GM23338 (cell line): Measurements from ENCODE around the gene MCTP1. TPM values are rescaled to one million over a fixed set of nuclear protein-coding genes. Genes with fewer than 3 reads are reported as not detected.

Source experiments
- ATAC-seq: fragments of 200-7000 bp; cut with Tn5 transposase; 3 replicates; pipeline ENCODE4 v1.9.1; 2020
- DNase-seq: peaks from one replicate; pipeline ENCODE4 v3.0.0-alpha.2; 2015; ENCODE audit warnings: low spot score
- H2AFZ ChIP-seq: fragments of 200-600 bp; sonication (generic); 2 replicates; pipeline ENCODE4 v1.8.0; 2016; ENCODE audit warnings: antibody characterized with exemption, mild to moderate bottlenecking, moderate library complexity
- H3F3A ChIP-seq: fragments of 200-600 bp; sonication (generic); replicated peaks from 2 replicates; pipeline ENCODE4 v1.8.0; 2017; ENCODE audit warnings: antibody characterized with exemption, mixed run types, low read depth
- H3K27ac ChIP-seq: fragments of 200-600 bp; sonication (generic); 2 replicates; pipeline ENCODE4 v1.6.1; 2016; ENCODE audit warnings: low read depth
- H3K27me3 ChIP-seq: fragments of 200-600 bp; sonication (generic); 2 replicates; pipeline ENCODE4 v1.8.0; 2016; ENCODE audit warnings: mild to moderate bottlenecking, mixed run types, moderate library complexity; ENCODE audit not compliant: insufficient read depth
- H3K36me3 ChIP-seq: fragments of 200-600 bp; sonication (generic); 2 replicates; pipeline ENCODE4 v1.8.0; 2016; ENCODE audit warnings: mild to moderate bottlenecking; ENCODE audit not compliant: insufficient read depth
- H3K4me1 ChIP-seq: fragments of 200-600 bp; sonication (generic); 2 replicates; pipeline ENCODE4 v1.8.0; 2016; ENCODE audit warnings: mild to moderate bottlenecking, moderate library complexity; ENCODE audit not compliant: insufficient read depth
- H3K4me2 ChIP-seq: fragments of 200-600 bp; sonication (generic); 2 replicates; pipeline ENCODE4 v1.7.1; 2017; ENCODE audit warnings: mixed run types
- H3K4me3 ChIP-seq: fragments of 200-600 bp; sonication (generic); 2 replicates; pipeline ENCODE4 v1.6.1; 2016; ENCODE audit warnings: mixed run types
- H3K79me2 ChIP-seq: fragments of 200-600 bp; sonication (generic); replicated peaks from 2 replicates; pipeline ENCODE4 v1.8.0; 2017; ENCODE audit warnings: mild to moderate bottlenecking; ENCODE audit not compliant: insufficient read depth
- H3K9me2 ChIP-seq: fragments of 200-600 bp; sonication (generic); 2 replicates; pipeline ENCODE4 v1.8.0; 2017; ENCODE audit not compliant: insufficient read depth
- H4K20me1 ChIP-seq: fragments of 200-600 bp; sonication (generic); replicated peaks from 2 replicates; pipeline ENCODE4 v1.8.0; 2017; ENCODE audit warnings: mild to moderate bottlenecking; ENCODE audit not compliant: insufficient read depth
- H3K27ac Mint-ChIP-seq: 2 replicates; pipeline ENCODE4 v1.8.0; 2020; ENCODE audit warnings: inconsistent platforms, mild to moderate bottlenecking, moderate library complexity, mixed read lengths
- H3K27me3 Mint-ChIP-seq: 3 replicates; pipeline ENCODE4 v1.8.0; 2022; ENCODE audit warnings: low read depth, mild to moderate bottlenecking, moderate library complexity, mixed read lengths, inconsistent platforms; ENCODE audit not compliant: insufficient read depth, poor library complexity
- H3K36me3 Mint-ChIP-seq: 3 replicates; pipeline ENCODE4 v1.8.0; 2021; ENCODE audit warnings: low read depth, mild to moderate bottlenecking, inconsistent platforms, moderate library complexity, mixed read lengths
- H3K4me1 Mint-ChIP-seq: 3 replicates; pipeline ENCODE4 v1.8.0; 2020; ENCODE audit warnings: mild to moderate bottlenecking, inconsistent platforms, mixed read lengths
- H3K4me3 Mint-ChIP-seq: 3 replicates; pipeline ENCODE4 v1.8.0; 2021; ENCODE audit warnings: moderate library complexity, mild to moderate bottlenecking, inconsistent platforms, mixed read lengths
- H3K9me3 Mint-ChIP-seq: 3 replicates; pipeline ENCODE4 v1.8.0; 2020; ENCODE audit warnings: moderate library complexity, mild to moderate bottlenecking, inconsistent platforms, mixed read lengths
- CREB1 ChIP-seq: fragments of 250-450 bp; sonication (Bioruptor Pico); IDR thresholded peaks from 2 replicates; pipeline ENCODE4 v1.5.0; 2020; ENCODE audit warnings: low read depth, mild to moderate bottlenecking, moderate library complexity
- CTCF ChIP-seq, 2 experiments: fragments of 200-600 bp in 1 of 2; sonication (generic) in 1 of 2; conservative IDR thresholded peaks; 2 replicates each; pipeline versions ENCODE4 v1.5.1 to v1.6.1; 2016 to 2017; ENCODE audit warnings: antibody characterized with exemption in 2 of 2, low read depth in 2 of 2, mild to moderate bottlenecking in 2 of 2, moderate library complexity in 1 of 2
- EZH2 ChIP-seq: fragments of 200-600 bp; sonication (generic); IDR thresholded peaks from one replicate; pipeline ENCODE4 v1.8.0; 2017; ENCODE audit warnings: antibody characterized with exemption, mild to moderate bottlenecking, low read depth; ENCODE audit not compliant: unreplicated experiment
- EZH2phosphoT487 ChIP-seq: fragments of 200-600 bp; sonication (generic); IDR thresholded peaks from one replicate; pipeline ENCODE4 v1.8.1; 2018; ENCODE audit warnings: antibody characterized with exemption; ENCODE audit not compliant: unreplicated experiment
- NANOG ChIP-seq: IDR thresholded peaks from 2 replicates; pipeline ENCODE4 v1.6.1; 2016; ENCODE audit warnings: antibody characterized with exemption, borderline replicate concordance
- REST ChIP-seq: IDR thresholded peaks from one replicate; pipeline ENCODE4 v1.6.1; 2018; ENCODE audit warnings: antibody characterized with exemption; ENCODE audit not compliant: unreplicated experiment
- STAT1 ChIP-seq: IDR thresholded peaks from one replicate; pipeline ENCODE4 v1.6.1; 2016; ENCODE audit warnings: antibody characterized with exemption; ENCODE audit not compliant: unreplicated experiment
- ZNF114 ChIP-seq: fragments of 250-450 bp; sonication (Bioruptor Pico); IDR thresholded peaks from 2 replicates; pipeline ENCODE4 v1.5.0; 2020; ENCODE audit warnings: mild to moderate bottlenecking, moderate library complexity
- ZNF462 ChIP-seq: fragments of 250-450 bp; sonication (Bioruptor Pico); IDR thresholded peaks from 2 replicates; pipeline ENCODE4 v1.5.0; 2020; ENCODE audit warnings: mild to moderate bottlenecking, moderate library complexity
- polyA plus RNA-seq: library from polyadenylated mRNA; unstranded; fragments of >200 nt; fragmentation: Nextera tagmentation; extraction: Ambion mirVana; gene quantifications from 2 replicates; pipeline ENCODE4 v1.2.1, GENCODE V29; 2016
- total RNA-seq: library from RNA; depleted of rRNA; stranded (reverse); fragments of >200 nt; shearing (Covaris generic); gene quantifications from 2 replicates; pipeline ENCODE4 v1.2.3, GENCODE V29; 2014

Gene MCTP1
- total and polyA plus RNA-seq, 2 experiments from 2014 or later, result 3.7 to 4.2 TPM

- Histone ChIP-seq H3K4me2 (no peak overlapping the region), H2AFZ (0 out of 2 replicates have a peak overlapping the region, but pooled peaks have one; percentile 33), H3F3A (no peaks in the 10 kb centered on the region), H3K79me2 (no peaks in the 10 kb centered on the region), H3K4me1 (peaks cover 20% of the 10 kb centered on the region), H3K9me2 (peaks cover 8% of the 10 kb centered on the region; the same call in 1 of the 2 replicates), H3K27ac (no peak overlapping the region), H4K20me1 (no peaks in the 10 kb centered on the region), H3K4me3 (no peak overlapping the region), H3K36me3 (no peaks in the 10 kb centered on the region), H3K27me3 (no peaks in the 10 kb centered on the region)
- H3K9me3 Mint-ChIP-seq, result peaks cover under 1% of the 10 kb centered on the region; the same call in 1 of the 3 replicates
- H3K4me1 Mint-ChIP-seq, result peaks cover 20% of the 10 kb centered on the region
- H3K4me3 Mint-ChIP-seq, result no peak overlapping the region
- no peak overlapping the region for H3K27ac Mint-ChIP-seq
- 0 out of 3 replicates have a peak, but pooled peaks cover 3% of the 10 kb centered on the region for H3K36me3 Mint-ChIP-seq
- DNase-seq (no peak), ATAC-seq (no peak)
- no peak for TF ChIP-seq ZNF114 (CRISPR knock-in tag)
- H3K27me3 Mint-ChIP-seq, result no peaks in the 10 kb centered on the region
Observed at GRCh38 chr5:95153511-95153910, 131.4 kb downstream of the MCTP1 start.

- Mint-ChIP-seq H3K27ac (no peak overlapping the region), H3K9me3 (peaks cover 8% of the 10 kb centered on the region), H3K4me3 (no peak overlapping the region), H3K27me3 (no peaks in the 10 kb centered on the region), H3K36me3 (peaks cover 12% of the 10 kb centered on the region; the same call in 2 of the 3 replicates), H3K4me1 (peaks cover 20% of the 10 kb centered on the region)
- H4K20me1 ChIP-seq, result no peaks in the 10 kb centered on the region
- H3K4me2 ChIP-seq, result no peak overlapping the region
- no peak overlapping the region for H3K4me3 ChIP-seq
- H3K9me2 ChIP-seq, result peaks cover 8% of the 10 kb centered on the region; the same call in 1 of the 2 replicates
- no peaks in the 10 kb centered on the region for H3K36me3 ChIP-seq
- DNase-seq (no peak), ATAC-seq (no peak)
- H3K79me2 ChIP-seq, result no peaks in the 10 kb centered on the region
- no peaks in the 10 kb centered on the region for H3F3A ChIP-seq
- H2AFZ ChIP-seq, result no peak overlapping the region
- no peak overlapping the region for H3K27ac ChIP-seq
- peaks cover 20% of the 10 kb centered on the region for H3K4me1 ChIP-seq
- H3K27me3 ChIP-seq, result no peaks in the 10 kb centered on the region
- no peak for TF ChIP-seq EZH2phosphoT487
- no peak for TF ChIP-seq EZH2
- no peak for TF ChIP-seq CTCF (conservative IDR thresholded peaks at IDR 0.05; ENCODE audit: low read depth in 2 of 2)
- TF ChIP-seq STAT1, result no peak
- TF ChIP-seq REST, result no peak
- TF ChIP-seq CREB1 (CRISPR knock-in tag), result no peak
- no peak for TF ChIP-seq ZNF462 (CRISPR knock-in tag)
- TF ChIP-seq NANOG, result no peak
Observed at GRCh38 chr5:95152535-95152934, 132.4 kb downstream of the MCTP1 start.
